ENCODE measurements around the gene CCDC73. TPM values are rescaled to one million over a fixed set of nuclear protein-coding genes. Genes with fewer than 3 reads are reported as not detected.
"Not testable (repeated sequence)": the region's sequence is repeated elsewhere in the genome, so short reads cannot be mapped to it uniquely, and the experiment has no call there.

Gene CCDC73
- total and polyA plus RNA-seq, 2 donors (not counting 1 experiment from before 2014, with no cell fraction given): 0.05 TPM; not detected in 1

- Histone ChIP-seq H3K9ac (ENCODE audit: low read length) (no peak overlapping the region), H3K4me1 (ENCODE audit: control insufficient read depth in 2 of 2, insufficient read depth in 2 of 2, low read length in 2 of 2) (no peaks in the 10 kb centered on the region), H3K4me3 (ENCODE audit: control extremely low read depth in 1 of 5, extremely low read depth in 1 of 5, insufficient read depth in 1 of 5, low read depth in 2 of 5, low read length in 4 of 5) (no peak overlapping the region), H4K20me1 (ENCODE audit: control insufficient read depth, insufficient read depth, low read length, poor library complexity, severe bottlenecking) (peaks cover 1% of the 10 kb centered on the region), H3K79me2 (ENCODE audit: control insufficient read depth, insufficient read depth, low read length) (peaks cover 4% of the 10 kb centered on the region), H2AFZ (ENCODE audit: insufficient read depth, low read depth, low read length, poor library complexity, severe bottlenecking) (no peak overlapping the region), H3K9me3 (ENCODE audit: control extremely low read depth in 1 of 3, control insufficient read depth in 2 of 3, insufficient read depth in 1 of 3, low read length in 2 of 3) (no peaks in the 10 kb centered on the region), H3K27ac (ENCODE audit: low read length in 2 of 2) (no peak overlapping the region), H3K27me3 (replicated peaks in 1 of 4; ENCODE audit: control extremely low read depth in 1 of 4, control insufficient read depth in 3 of 4, insufficient read depth in 4 of 4, low read length in 3 of 4) (no peaks in the 10 kb centered on the region), H3K4me2 (replicated peaks; ENCODE audit: low read depth, low read length, poor library complexity, severe bottlenecking) (no peak overlapping the region), H3K36me3 (replicated peaks in 1 of 2; ENCODE audit: control extremely low read depth in 1 of 2, control insufficient read depth in 1 of 2, extremely low read depth in 1 of 2, insufficient read depth in 2 of 2, low read length in 1 of 2) (peaks cover 15 to 76% of the 10 kb centered on the region in 2 experiments)
- H3K9me3 Mint-ChIP-seq (ENCODE audit: insufficient read depth): no peaks in the 10 kb centered on the region
- ATAC-seq (ENCODE audit: low read depth): no peak
- intact Hi-C loops (cut with micrococcal nuclease): no loop called here
- H3K27ac Mint-ChIP-seq: no peak overlapping the region
- H3K4me3 Mint-ChIP-seq: no peak overlapping the region
- no peak for DNase-seq
- CTCF ChIA-PET: interaction anchor here (0.9 kb wide), 1 partner anchor 11 kb away, joined by 3 read pairs; no protein-coding TSS in a partner anchor
- H3K27me3 Mint-ChIP-seq: no peaks in the 10 kb centered on the region
- POLR2A ChIA-PET: no interaction called here
- TF ChIP-seq EZH2 (IDR thresholded peaks at IDR 0.05; ENCODE audit: borderline replicate concordance, insufficient read depth, low read depth, low read length, poor library complexity, severe bottlenecking): no peak
- no peak for TF ChIP-seq CTCF (IDR thresholded peaks at IDR 0.05)
- no peaks in the 10 kb centered on the region for H3K4me1 Mint-ChIP-seq
- WGBS (ENCODE audit: insufficient coverage): no CpG with 5 or more reads among the region's 1 CpG
These were observed 196.5 kb downstream of the CCDC73 start for GRCh38 chr11:32597921-32598320.

- ATAC-seq (ENCODE audit: low read depth); H3K4me1 ChIP-seq (ENCODE audit: control insufficient read depth in 2 of 2, insufficient read depth in 2 of 2, low read length in 2 of 2); intact Hi-C loops (cut with micrococcal nuclease); H3K4me3 ChIP-seq (ENCODE audit: control extremely low read depth in 1 of 5, extremely low read depth in 1 of 5, insufficient read depth in 1 of 5, low read depth in 2 of 5, low read length in 4 of 5); H3K9me3 Mint-ChIP-seq (ENCODE audit: insufficient read depth); H3K4me3 Mint-ChIP-seq; H3K4me1 Mint-ChIP-seq; H2AFZ ChIP-seq (ENCODE audit: insufficient read depth, low read depth, low read length, poor library complexity, severe bottlenecking); DNase-seq; H3K9me3 ChIP-seq (ENCODE audit: control extremely low read depth in 1 of 3, control insufficient read depth in 2 of 3, insufficient read depth in 1 of 3, low read length in 2 of 3); H3K27me3 ChIP-seq (replicated peaks in 1 of 4; ENCODE audit: control extremely low read depth in 1 of 4, control insufficient read depth in 3 of 4, insufficient read depth in 4 of 4, low read length in 3 of 4); CTCF ChIA-PET; H3K9ac ChIP-seq (ENCODE audit: low read length); H3K27ac Mint-ChIP-seq; H3K27ac ChIP-seq (ENCODE audit: low read length in 2 of 2); POLR2A ChIA-PET; H3K27me3 Mint-ChIP-seq; H3K4me2 ChIP-seq (replicated peaks; ENCODE audit: low read depth, low read length, poor library complexity, severe bottlenecking): not testable (repeated sequence)
- H3K36me3 ChIP-seq (replicated peaks in 1 of 2; ENCODE audit: control extremely low read depth in 1 of 2, control insufficient read depth in 1 of 2, extremely low read depth in 1 of 2, insufficient read depth in 2 of 2, low read length in 1 of 2): peaks cover 13 to 77% of the 10 kb centered on the region in 2 experiments
- 98% methylated on average over 5 of the region's 14 CpGs for WGBS (ENCODE audit: insufficient coverage)
- H3K79me2 ChIP-seq (ENCODE audit: control insufficient read depth, insufficient read depth, low read length): peaks cover 11% of the 10 kb centered on the region
- H4K20me1 ChIP-seq (ENCODE audit: control insufficient read depth, insufficient read depth, low read length, poor library complexity, severe bottlenecking): peaks cover 15% of the 10 kb centered on the region
These were observed 198.3 kb downstream of the CCDC73 start for GRCh38 chr11:32596114-32596513.

All from B cell (primary cell).